RKO (cell line): Measurements from ENCODE around the gene NLGN2.
A peak's percentile ranks its signal among the peaks of the same experiment; 100 is the strongest.

ENCODE experiments used
- DNase-seq: peaks from one replicate; pipeline ENCODE4 v3.0.0-alpha.2; 2016; ENCODE audit warnings: low spot score

Gene NLGN2

GRCh38 chr17:7392696-7393612, 14.7 kb upstream of the NLGN2 start:
- DNase-seq, result no peak

GRCh38 chr17:7393613-7394451, 13.8 kb upstream of the NLGN2 start:
- DNase-seq, result peak; percentile 35

- DNase-seq, result peak; percentile 86
These were observed 13.0 kb upstream of the NLGN2 start, which contains the start of gene PLSCR3 for GRCh38 chr17:7394452-7395191. PLSCR3 (minus strand) TSS chr17:7394525; CDS start chr17:7394110, 415 bp downstream.

- no peak for DNase-seq
These were observed 11.5 kb upstream of the NLGN2 start for GRCh38 chr17:7396147-7396546.

- DNase-seq, result no peak
These were observed 9.0 kb upstream of the NLGN2 start for GRCh38 chr17:7398612-7399011.

GRCh38 chr17:7403043-7403726, 4.5 kb upstream of the NLGN2 start:
- DNase-seq, result no peak

- peak; percentile 81 for DNase-seq
These were observed 4.0 kb upstream of the NLGN2 start for GRCh38 chr17:7403727-7403976.

- DNase-seq, result peak; percentile 99
These were observed 3.5 kb upstream of the NLGN2 start, which contains the start of gene TMEM256 for GRCh38 chr17:7403977-7404736. TMEM256 (minus strand) TSS chr17:7404097; CDS start chr17:7404084, 13 bp downstream.

- peak; percentile 19 for DNase-seq
These were observed 2.8 kb upstream of the NLGN2 start for GRCh38 chr17:7404737-7405349.

- peak; percentile 30 for DNase-seq
These were observed 2.1 kb upstream of the NLGN2 start for GRCh38 chr17:7405350-7406234.

- DNase-seq, result no peak
These were observed 1.3 kb upstream of the NLGN2 start for GRCh38 chr17:7406235-7406825.

- DNase-seq, result no peak
These were observed 563 bp upstream of the NLGN2 start for GRCh38 chr17:7407082-7407481.

- no peak for DNase-seq
These were observed 645 bp downstream of the NLGN2 start for GRCh38 chr17:7408252-7408727.

- DNase-seq, result no peak
These were observed 1.2 kb downstream of the NLGN2 start for GRCh38 chr17:7408863-7409262.

GRCh38 chr17:7409716-7410115, 2.1 kb downstream of the NLGN2 start:
- no peak for DNase-seq

- no peak for DNase-seq
These were observed 3.2 kb downstream of the NLGN2 start for GRCh38 chr17:7410634-7411426.

- DNase-seq, result no peak
These were observed 3.7 kb downstream of the NLGN2 start for GRCh38 chr17:7411427-7411750.

GRCh38 chr17:7413346-7413985, 5.8 kb downstream of the NLGN2 start:
- DNase-seq, result no peak
